SK-N-SH treated with all-trans-retinoic acid at 6 μM for 48 hours (cell line): ENCODE results near the gene LPIN1.

Source experiments
- ATAC-seq: fragments of 200-7000 bp; cut with Tn5 transposase; 3 replicates; pipeline ENCODE4 v1.9.1; 2020; ENCODE audit warnings: mild to moderate bottlenecking, moderate library complexity
- ARNTL ChIP-seq: fragments of 450-650 bp; formaldehyde crosslinking; IDR thresholded peaks from 2 replicates; pipeline ENCODE4 v1.5.0; 2020; ENCODE audit warnings: low read depth, mild to moderate bottlenecking, moderate library complexity, borderline replicate concordance
- BACH2 ChIP-seq: fragments of 250-450 bp; sonication (Bioruptor Pico); IDR thresholded peaks from 2 replicates; pipeline ENCODE4 v1.9.0; 2021; ENCODE audit warnings: mild to moderate bottlenecking, borderline replicate concordance
- CSDC2 ChIP-seq: fragments of 250-450 bp; sonication (Bioruptor Pico); IDR thresholded peaks from 2 replicates; pipeline ENCODE4 v1.5.0; 2020; ENCODE audit warnings: mild to moderate bottlenecking, moderate library complexity
- ESRRG ChIP-seq: fragments of 250-450 bp; sonication (Bioruptor Pico); IDR thresholded peaks from 2 replicates; pipeline ENCODE4 v1.6.1; 2021; ENCODE audit warnings: mild to moderate bottlenecking
- GLIS3 ChIP-seq: fragments of 250-450 bp; sonication (Bioruptor Pico); IDR thresholded peaks from 2 replicates; pipeline ENCODE4 v1.5.0; 2020; ENCODE audit warnings: mild to moderate bottlenecking, moderate library complexity
- ISL1 ChIP-seq: fragments of 250-450 bp; sonication (Bioruptor Pico); IDR thresholded peaks from 2 replicates; pipeline ENCODE4 v2.1.2; 2022; ENCODE audit warnings: mild to moderate bottlenecking, moderate library complexity
- OSR1 ChIP-seq: fragments of 250-450 bp; sonication (Bioruptor Pico); IDR thresholded peaks from 2 replicates; pipeline ENCODE4 v1.8.0; 2022; ENCODE audit warnings: moderate library complexity, mild to moderate bottlenecking, inconsistent platforms
- PPARA ChIP-seq: fragments of 250-450 bp; sonication (Bioruptor Pico); IDR thresholded peaks from 2 replicates; pipeline ENCODE4 v1.5.0; 2020; ENCODE audit warnings: mild to moderate bottlenecking, borderline replicate concordance
- RARB ChIP-seq: fragments of 250-450 bp; sonication (Bioruptor Pico); IDR thresholded peaks from 2 replicates; pipeline ENCODE4 v1.8.0; 2021; ENCODE audit warnings: mild to moderate bottlenecking, moderate library complexity
- SNAI2 ChIP-seq: fragments of 250-450 bp; sonication (Bioruptor Pico); IDR thresholded peaks from 2 replicates; pipeline ENCODE4 v1.5.0; 2020; ENCODE audit warnings: mild to moderate bottlenecking, moderate library complexity
- TCF4 ChIP-seq: fragments of 250-450 bp; sonication (Bioruptor Pico); IDR thresholded peaks from 2 replicates; pipeline ENCODE4 v1.8.0; 2021; ENCODE audit warnings: mild to moderate bottlenecking, moderate library complexity, borderline replicate concordance
- TOX ChIP-seq: fragments of 250-450 bp; sonication (Bioruptor Pico); IDR thresholded peaks from 2 replicates; pipeline ENCODE4 v1.8.0; 2021; ENCODE audit warnings: mild to moderate bottlenecking, moderate library complexity, borderline replicate concordance
- ZC3H10 ChIP-seq: fragments of 250-450 bp; sonication (Bioruptor Pico); IDR thresholded peaks from 2 replicates; pipeline ENCODE4 v1.5.1; 2021; ENCODE audit warnings: mild to moderate bottlenecking, moderate library complexity
- ZFP3 ChIP-seq: fragments of 250-450 bp; sonication (Bioruptor Pico); IDR thresholded peaks from 2 replicates; pipeline ENCODE4 v1.5.0; 2020; ENCODE audit warnings: mild to moderate bottlenecking, moderate library complexity
- ZNF565 ChIP-seq: fragments of 450-650 bp; formaldehyde crosslinking; conservative IDR thresholded peaks from 2 replicates; pipeline ENCODE4 v1.5.0; 2020; ENCODE audit warnings: low read depth, mild to moderate bottlenecking, moderate library complexity
- TF ChIP-seq, protein P1 (sequence below): fragments of 250-450 bp; sonication (Bioruptor Pico); IDR thresholded peaks from 2 replicates; pipeline ENCODE4 v1.8.0; 2020; ENCODE audit warnings: mild to moderate bottlenecking, moderate library complexity, borderline replicate concordance
- TF ChIP-seq, protein P2 (sequence below): fragments of 250-450 bp; sonication (Bioruptor Pico); IDR thresholded peaks from 2 replicates; pipeline ENCODE4 v1.5.1; 2021; ENCODE audit warnings: mild to moderate bottlenecking, moderate library complexity
- TF ChIP-seq, protein P3 (sequence below): fragments of 250-450 bp; sonication (Bioruptor Pico); IDR thresholded peaks from 2 replicates; pipeline ENCODE4 v1.8.0; 2021; ENCODE audit warnings: low read depth, mild to moderate bottlenecking, moderate library complexity, borderline replicate concordance
- TF ChIP-seq, protein P4 (sequence below): fragments of 250-450 bp; sonication (Bioruptor Pico); IDR thresholded peaks from 2 replicates; pipeline ENCODE4 v1.5.0; 2020; ENCODE audit warnings: mild to moderate bottlenecking, moderate library complexity
- TF ChIP-seq, protein P5 (sequence below): fragments of 250-450 bp; sonication (Bioruptor Pico); IDR thresholded peaks from 2 replicates; pipeline ENCODE4 v1.5.1; 2020; ENCODE audit warnings: low read depth, mild to moderate bottlenecking, moderate library complexity

Gene LPIN1

DNA sequence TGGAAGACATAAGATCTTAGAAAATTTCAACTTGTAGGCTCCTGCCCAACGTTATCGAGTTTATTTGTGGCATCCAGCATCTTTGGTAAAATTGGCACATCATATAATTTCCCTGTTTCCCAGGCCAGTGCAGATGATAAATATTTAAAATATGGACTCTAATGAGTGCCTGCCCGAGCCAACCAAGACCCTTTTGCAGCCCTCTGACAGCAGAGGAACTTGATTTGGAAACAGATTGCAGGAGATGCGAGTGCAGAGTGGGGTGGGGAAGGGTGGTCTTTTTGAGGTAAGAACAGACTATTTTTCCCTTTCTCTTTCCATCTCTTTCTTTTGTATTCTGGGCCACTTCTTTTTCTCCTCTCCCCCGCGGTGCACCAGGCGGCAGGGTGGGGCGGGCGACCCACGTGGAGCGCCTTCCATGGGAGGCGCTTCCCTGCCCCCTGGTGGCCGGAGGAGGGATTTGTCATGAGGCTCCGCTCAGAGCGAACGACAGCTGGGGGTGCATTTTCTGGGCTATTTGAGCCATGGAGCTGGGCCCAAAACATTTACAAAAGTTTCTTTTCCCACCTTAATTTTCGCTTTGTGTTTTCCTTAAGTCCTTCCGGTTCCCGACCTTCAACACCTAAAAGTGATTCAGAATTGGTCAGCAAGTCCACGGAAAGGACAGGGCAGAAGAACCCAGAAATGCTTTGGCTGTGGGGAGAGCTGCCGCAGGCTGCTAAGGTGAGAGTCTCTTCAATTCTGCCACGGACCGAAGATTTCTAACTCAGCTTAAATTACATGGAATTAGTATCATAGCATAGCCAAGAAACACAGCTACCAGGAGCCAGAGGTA, 32.7 kb downstream of the LPIN1 start:
- ATAC-seq: peak; percentile 98
- TF ChIP-seq, protein P1, sequence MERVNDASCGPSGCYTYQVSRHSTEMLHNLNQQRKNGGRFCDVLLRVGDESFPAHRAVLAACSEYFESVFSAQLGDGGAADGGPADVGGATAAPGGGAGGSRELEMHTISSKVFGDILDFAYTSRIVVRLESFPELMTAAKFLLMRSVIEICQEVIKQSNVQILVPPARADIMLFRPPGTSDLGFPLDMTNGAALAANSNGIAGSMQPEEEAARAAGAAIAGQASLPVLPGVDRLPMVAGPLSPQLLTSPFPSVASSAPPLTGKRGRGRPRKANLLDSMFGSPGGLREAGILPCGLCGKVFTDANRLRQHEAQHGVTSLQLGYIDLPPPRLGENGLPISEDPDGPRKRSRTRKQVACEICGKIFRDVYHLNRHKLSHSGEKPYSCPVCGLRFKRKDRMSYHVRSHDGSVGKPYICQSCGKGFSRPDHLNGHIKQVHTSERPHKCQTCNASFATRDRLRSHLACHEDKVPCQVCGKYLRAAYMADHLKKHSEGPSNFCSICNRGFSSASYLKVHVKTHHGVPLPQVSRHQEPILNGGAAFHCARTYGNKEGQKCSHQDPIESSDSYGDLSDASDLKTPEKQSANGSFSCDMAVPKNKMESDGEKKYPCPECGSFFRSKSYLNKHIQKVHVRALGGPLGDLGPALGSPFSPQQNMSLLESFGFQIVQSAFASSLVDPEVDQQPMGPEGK (CRISPR knock-in tag): peak; percentile 51; the same call in 1 of the 2 replicates
- TF ChIP-seq, protein P2, sequence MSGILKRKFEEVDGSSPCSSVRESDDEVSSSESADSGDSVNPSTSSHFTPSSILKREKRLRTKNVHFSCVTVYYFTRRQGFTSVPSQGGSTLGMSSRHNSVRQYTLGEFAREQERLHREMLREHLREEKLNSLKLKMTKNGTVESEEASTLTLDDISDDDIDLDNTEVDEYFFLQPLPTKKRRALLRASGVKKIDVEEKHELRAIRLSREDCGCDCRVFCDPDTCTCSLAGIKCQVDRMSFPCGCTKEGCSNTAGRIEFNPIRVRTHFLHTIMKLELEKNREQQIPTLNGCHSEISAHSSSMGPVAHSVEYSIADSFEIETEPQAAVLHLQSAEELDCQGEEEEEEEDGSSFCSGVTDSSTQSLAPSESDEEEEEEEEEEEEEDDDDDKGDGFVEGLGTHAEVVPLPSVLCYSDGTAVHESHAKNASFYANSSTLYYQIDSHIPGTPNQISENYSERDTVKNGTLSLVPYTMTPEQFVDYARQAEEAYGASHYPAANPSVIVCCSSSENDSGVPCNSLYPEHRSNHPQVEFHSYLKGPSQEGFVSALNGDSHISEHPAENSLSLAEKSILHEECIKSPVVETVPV (CRISPR knock-in tag): no peak
- TF ChIP-seq, all 23 proteins: peak for 1

DNA sequence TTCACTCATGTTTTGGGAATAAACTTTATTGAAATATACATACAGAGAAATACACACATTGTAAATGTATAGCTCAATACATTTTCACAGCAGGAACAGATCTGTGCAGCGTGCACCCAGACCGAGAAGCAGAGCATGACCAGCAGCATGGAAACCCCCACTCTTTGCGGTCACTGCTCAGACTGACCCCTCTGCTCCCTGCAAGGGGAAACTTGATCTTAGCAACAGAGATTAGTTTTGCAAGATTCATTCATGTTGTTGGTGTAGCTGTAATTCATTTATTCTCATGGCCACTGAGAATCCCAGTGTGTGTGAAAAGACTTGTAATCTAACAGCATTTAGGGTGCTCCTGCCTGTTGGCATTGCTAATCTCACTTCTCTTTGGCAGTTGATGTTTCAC, 35.2 kb downstream of the LPIN1 start:
- TF ChIP-seq ZC3H10 (no peak), SNAI2 (CRISPR knock-in tag) (no peak)
- TF ChIP-seq, protein P3, sequence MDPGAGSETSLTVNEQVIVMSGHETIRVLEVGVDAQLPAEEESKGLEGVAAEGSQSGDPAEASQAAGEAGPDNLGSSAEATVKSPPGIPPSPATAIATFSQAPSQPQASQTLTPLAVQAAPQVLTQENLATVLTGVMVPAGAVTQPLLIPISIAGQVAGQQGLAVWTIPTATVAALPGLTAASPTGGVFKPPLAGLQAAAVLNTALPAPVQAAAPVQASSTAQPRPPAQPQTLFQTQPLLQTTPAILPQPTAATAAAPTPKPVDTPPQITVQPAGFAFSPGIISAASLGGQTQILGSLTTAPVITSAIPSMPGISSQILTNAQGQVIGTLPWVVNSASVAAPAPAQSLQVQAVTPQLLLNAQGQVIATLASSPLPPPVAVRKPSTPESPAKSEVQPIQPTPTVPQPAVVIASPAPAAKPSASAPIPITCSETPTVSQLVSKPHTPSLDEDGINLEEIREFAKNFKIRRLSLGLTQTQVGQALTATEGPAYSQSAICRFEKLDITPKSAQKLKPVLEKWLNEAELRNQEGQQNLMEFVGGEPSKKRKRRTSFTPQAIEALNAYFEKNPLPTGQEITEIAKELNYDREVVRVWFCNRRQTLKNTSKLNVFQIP: no peak
- ATAC-seq: no peak

DNA sequence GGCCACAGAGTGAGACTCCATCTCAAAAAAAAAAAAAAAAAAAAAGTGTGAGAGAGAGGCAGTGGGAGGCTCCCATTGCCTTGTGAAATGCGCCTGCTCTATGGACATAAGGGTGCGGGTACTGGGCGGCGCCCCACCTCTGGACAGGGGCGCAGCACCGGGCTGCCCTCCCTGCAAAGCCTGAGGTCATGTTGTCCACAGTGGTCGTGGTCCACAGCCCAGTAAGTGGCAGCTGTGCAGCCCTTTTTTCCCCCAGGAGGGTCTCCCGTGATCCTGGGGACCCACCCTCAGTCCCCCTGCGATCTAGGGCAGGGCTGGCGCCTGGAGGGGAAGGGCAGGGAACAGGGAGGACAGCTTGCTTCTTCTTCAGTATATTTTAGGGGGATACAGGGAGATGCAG, 37.8 kb downstream of the LPIN1 start:
- no peak for ATAC-seq
- no peak for TF ChIP-seq OSR1 (CRISPR knock-in tag)
- TF ChIP-seq, protein P4, sequence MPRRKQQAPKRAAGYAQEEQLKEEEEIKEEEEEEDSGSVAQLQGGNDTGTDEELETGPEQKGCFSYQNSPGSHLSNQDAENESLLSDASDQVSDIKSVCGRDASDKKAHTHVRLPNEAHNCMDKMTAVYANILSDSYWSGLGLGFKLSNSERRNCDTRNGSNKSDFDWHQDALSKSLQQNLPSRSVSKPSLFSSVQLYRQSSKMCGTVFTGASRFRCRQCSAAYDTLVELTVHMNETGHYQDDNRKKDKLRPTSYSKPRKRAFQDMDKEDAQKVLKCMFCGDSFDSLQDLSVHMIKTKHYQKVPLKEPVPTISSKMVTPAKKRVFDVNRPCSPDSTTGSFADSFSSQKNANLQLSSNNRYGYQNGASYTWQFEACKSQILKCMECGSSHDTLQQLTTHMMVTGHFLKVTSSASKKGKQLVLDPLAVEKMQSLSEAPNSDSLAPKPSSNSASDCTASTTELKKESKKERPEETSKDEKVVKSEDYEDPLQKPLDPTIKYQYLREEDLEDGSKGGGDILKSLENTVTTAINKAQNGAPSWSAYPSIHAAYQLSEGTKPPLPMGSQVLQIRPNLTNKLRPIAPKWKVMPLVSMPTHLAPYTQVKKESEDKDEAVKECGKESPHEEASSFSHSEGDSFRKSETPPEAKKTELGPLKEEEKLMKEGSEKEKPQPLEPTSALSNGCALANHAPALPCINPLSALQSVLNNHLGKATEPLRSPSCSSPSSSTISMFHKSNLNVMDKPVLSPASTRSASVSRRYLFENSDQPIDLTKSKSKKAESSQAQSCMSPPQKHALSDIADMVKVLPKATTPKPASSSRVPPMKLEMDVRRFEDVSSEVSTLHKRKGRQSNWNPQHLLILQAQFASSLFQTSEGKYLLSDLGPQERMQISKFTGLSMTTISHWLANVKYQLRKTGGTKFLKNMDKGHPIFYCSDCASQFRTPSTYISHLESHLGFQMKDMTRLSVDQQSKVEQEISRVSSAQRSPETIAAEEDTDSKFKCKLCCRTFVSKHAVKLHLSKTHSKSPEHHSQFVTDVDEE (CRISPR knock-in tag): no peak
- no peak for TF ChIP-seq ZFP3 (CRISPR knock-in tag)
- no peak for TF ChIP-seq GLIS3 (CRISPR knock-in tag)
- TF ChIP-seq CSDC2: no peak
- TF ChIP-seq, protein P2 (CRISPR knock-in tag): no peak
- no peak for TF ChIP-seq BACH2
- TF ChIP-seq ZNF565 (CRISPR knock-in tag): no peak
- TF ChIP-seq RARB: no peak
- TF ChIP-seq SNAI2 (CRISPR knock-in tag): no peak
- TF ChIP-seq ZC3H10: no peak
- no peak for TF ChIP-seq TOX (CRISPR knock-in tag)
- TF ChIP-seq PPARA (CRISPR knock-in tag): no peak
- TF ChIP-seq, protein P1 (CRISPR knock-in tag): no peak
- TF ChIP-seq TCF4 (CRISPR knock-in tag): no peak
- TF ChIP-seq ARNTL (CRISPR knock-in tag): no peak
- TF ChIP-seq ESRRG (CRISPR knock-in tag): no peak
- TF ChIP-seq, protein P3: no peak
- TF ChIP-seq ISL1 (CRISPR knock-in tag): no peak
- TF ChIP-seq, protein P5, sequence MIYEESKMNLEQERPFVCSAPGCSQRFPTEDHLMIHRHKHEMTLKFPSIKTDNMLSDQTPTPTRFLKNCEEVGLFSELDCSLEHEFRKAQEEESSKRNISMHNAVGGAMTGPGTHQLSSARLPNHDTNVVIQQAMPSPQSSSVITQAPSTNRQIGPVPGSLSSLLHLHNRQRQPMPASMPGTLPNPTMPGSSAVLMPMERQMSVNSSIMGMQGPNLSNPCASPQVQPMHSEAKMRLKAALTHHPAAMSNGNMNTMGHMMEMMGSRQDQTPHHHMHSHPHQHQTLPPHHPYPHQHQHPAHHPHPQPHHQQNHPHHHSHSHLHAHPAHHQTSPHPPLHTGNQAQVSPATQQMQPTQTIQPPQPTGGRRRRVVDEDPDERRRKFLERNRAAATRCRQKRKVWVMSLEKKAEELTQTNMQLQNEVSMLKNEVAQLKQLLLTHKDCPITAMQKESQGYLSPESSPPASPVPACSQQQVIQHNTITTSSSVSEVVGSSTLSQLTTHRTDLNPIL: no peak
